C4-2B (cell line): Measurements from ENCODE around the gene ICA1.

Experiments
- CTCF ChIP-seq: fragments of 450-650 bp; conservative IDR thresholded peaks from 2 replicates; pipeline ENCODE4 v1.5.1; 2017; ENCODE audit warnings: mild to moderate bottlenecking
- ZFX ChIP-seq: fragments of 450-650 bp; IDR thresholded peaks from 2 replicates; pipeline ENCODE4 v1.6.1; 2017

- TF ChIP-seq CTCF = no peak
- TF ChIP-seq ZFX = no peak
Measured at GRCh38 chr7:8147760-8148463, 114.1 kb downstream of the ICA1 start.
